Fibroblast of villous mesenchyme (primary cell): Measurements from ENCODE around the gene CIC. TPM values are rescaled to one million over a fixed set of nuclear protein-coding genes. Genes with fewer than 3 reads are reported as not detected.

Experiments used
- DNase-seq: peaks from one replicate; pipeline ENCODE4 v3.0.0-alpha.2; 2010; ENCODE audit warnings: low read depth
- H3K4me3 ChIP-seq: 2 replicates; pipeline ENCODE4 v1.5.1; 2011; ENCODE audit warnings: low read depth, mild to moderate bottlenecking, low read length
- total RNA-seq: library from RNA; depleted of rRNA; stranded (reverse); fragments of >200 nt; gene quantifications from 2 replicates; pipeline ENCODE4 v1.2.3, GENCODE V29; 2012
- TF ChIP-seq, protein P1 (sequence below): IDR thresholded peaks from 2 replicates; pipeline ENCODE4 v1.5.1; 2012; ENCODE audit warnings: low read depth, mild to moderate bottlenecking, low read length; ENCODE audit not compliant: insufficient read depth

The CIC gene
- total RNA-seq, 1 donor: 23.7 TPM

DNA sequence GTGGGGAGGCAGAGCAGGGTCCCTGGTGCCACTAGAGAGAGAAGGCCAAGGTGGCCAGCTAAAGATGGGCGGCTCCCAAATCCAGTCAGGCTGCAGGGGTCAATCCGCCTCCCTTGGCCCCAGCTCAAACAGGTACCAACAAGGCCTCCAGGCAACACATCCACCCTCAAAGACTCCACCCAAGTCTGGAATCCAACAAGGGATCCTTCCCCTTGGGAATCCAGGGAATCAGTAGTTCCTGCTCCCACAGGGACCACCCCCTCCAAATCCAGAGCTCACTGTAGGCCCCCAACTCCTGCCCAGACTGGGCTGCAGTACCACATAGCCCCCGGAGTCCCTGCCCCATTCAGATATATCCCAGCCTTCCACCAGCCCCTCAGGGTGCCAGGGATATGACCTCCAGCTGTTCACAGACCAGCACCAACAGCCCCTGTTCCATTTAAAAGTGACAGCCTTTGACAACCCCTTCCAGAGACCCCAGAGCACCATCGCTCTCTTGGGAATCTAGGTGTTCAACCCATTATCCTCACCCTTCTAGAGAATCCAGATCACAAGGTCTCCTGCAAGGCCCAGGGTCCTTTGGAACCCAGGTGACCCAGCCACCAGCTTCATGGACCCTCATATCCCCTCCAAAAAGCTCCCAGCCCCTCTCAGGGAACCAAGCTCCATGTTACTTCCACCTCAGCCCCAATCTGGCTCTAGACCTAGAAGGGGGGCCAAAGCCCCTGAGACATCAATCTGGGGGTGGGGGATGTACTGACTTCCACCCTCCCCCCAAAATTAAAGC, 17.3 kb upstream of the CIC start:
- DNase-seq: no peak
- peak overlapping the region; percentile 90 for H3K4me3 ChIP-seq
- TF ChIP-seq, protein P1, sequence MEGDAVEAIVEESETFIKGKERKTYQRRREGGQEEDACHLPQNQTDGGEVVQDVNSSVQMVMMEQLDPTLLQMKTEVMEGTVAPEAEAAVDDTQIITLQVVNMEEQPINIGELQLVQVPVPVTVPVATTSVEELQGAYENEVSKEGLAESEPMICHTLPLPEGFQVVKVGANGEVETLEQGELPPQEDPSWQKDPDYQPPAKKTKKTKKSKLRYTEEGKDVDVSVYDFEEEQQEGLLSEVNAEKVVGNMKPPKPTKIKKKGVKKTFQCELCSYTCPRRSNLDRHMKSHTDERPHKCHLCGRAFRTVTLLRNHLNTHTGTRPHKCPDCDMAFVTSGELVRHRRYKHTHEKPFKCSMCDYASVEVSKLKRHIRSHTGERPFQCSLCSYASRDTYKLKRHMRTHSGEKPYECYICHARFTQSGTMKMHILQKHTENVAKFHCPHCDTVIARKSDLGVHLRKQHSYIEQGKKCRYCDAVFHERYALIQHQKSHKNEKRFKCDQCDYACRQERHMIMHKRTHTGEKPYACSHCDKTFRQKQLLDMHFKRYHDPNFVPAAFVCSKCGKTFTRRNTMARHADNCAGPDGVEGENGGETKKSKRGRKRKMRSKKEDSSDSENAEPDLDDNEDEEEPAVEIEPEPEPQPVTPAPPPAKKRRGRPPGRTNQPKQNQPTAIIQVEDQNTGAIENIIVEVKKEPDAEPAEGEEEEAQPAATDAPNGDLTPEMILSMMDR: no peak

DNA sequence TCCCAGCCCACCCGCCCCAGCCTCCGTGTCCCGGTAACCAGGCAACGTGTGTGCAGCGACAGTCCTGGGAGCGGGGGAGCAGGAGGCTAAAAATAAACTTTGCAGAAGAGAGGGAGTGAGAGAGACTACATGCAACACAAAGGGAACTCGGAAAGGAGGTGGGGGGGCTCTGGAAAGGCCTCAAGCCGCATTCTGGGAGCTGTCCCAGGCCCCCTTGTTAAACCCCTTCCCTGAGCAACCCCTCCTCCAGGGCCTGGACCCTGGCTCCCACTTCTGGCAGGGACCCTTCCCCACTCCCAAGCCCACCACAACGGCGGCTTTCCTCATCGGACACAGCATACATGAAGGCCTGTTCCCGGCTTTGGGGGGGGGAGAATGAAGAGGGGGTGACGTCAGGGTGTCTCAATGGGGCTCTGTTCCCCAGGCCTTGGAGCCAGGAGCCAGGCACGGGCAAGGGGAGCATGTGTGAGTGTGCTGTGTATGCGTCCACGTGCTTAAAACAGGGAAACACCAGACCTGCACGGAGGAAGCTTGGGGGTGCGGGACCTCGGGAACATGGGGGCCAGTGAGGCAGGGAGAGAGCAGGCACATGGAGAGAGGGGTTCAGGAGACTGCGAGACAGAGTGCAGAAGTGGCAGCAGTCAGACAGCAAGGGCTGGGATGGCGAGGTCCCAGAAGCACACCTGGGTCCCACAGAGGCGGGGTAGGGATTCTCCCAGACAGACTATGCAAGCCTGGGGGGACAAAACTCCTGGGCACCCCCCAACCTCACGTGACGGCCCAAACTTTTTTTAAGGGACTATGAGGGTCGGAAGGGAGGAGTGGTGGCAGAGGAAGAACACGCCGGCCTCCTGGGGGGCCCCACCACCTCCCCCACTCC, 16.4 kb upstream of the CIC start:
- TF ChIP-seq, protein P1: no peak
- peak overlapping the region; percentile 90 for H3K4me3 ChIP-seq
- peak; percentile 56 for DNase-seq

DNA sequence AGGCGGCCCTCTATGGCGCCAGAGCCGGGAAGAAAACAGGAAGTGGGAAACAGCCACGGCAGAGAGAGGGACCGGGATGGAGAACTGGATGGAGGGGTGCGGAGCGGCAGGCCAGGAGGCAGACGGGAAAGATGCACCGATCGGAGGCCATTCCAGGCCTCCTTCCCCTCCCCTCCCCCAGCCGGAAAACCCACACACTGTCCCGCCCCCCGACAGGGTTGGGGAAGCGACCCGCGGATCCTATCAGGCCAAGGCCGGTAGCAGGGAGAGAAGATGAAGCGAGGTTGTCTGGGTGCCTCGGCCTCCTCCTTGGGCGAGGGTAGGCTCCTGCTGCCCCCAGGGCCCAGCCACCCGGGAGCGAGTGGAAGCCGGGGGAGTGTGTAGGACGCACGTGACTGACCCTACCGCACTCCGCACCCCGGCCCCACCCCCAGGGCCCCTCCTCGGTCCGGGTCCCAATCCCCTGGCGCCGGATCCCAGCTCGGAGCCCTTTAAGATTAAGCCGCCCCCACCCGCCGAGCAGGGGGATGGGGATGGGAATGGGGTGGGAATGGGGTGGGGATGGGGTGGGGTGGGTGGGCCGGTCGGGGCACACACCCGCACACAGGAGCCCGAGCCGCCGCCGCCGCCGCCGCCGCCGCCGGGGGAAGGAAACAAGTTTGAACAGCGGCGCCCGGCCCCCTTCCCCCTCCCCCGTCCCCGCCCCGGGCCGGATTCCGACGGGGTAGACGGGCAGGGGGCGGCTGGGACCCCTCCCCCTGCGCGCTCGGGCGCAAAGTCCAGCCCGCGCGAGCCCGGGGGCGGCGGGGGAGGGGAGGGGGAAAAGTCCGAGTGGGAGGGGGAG, 15.6 kb upstream of the CIC start:
- TF ChIP-seq, protein P1: no peak
- peak overlapping the region; percentile 90 for H3K4me3 ChIP-seq
- peak; percentile 46 for DNase-seq

DNA sequence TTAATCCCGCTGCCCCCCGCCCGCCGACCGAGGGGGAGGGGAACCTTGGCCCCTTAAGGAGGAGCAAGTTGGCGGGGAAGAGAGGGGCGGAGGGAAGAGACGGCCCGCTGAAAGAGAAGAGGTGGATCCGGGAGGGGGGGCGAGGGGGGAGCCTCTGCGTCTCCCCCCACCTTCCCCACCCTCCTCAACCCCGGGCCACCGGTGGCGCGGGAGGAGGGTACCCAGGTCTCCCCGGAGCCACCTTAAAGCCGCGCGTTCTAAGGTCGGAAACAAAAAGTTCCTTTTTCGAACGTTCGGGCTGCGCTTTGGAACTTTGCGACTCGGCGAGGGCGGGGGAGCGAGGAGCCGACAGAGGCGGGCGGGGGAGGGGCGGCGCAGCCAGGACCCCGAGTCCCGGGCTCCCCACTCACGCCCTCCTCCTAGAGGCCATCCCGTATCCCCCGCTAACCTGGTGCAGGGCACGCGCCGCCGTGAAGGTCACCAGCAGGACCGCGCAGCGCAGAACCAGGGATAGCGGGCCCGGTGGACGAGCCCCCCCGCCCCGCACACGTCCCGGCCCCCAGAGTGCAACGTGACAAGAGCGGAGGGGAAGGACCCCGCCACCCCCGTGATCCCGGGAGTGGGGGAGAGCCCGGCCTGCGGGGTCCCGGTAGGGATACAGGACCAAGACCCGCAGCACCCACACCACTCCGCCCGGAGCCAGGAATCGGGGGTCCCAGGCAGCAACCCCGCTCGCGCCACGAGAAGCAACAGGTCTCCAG, 14.8 kb upstream of the CIC start:
- peak; percentile 63 for DNase-seq
- TF ChIP-seq, protein P1: no peak

DNA sequence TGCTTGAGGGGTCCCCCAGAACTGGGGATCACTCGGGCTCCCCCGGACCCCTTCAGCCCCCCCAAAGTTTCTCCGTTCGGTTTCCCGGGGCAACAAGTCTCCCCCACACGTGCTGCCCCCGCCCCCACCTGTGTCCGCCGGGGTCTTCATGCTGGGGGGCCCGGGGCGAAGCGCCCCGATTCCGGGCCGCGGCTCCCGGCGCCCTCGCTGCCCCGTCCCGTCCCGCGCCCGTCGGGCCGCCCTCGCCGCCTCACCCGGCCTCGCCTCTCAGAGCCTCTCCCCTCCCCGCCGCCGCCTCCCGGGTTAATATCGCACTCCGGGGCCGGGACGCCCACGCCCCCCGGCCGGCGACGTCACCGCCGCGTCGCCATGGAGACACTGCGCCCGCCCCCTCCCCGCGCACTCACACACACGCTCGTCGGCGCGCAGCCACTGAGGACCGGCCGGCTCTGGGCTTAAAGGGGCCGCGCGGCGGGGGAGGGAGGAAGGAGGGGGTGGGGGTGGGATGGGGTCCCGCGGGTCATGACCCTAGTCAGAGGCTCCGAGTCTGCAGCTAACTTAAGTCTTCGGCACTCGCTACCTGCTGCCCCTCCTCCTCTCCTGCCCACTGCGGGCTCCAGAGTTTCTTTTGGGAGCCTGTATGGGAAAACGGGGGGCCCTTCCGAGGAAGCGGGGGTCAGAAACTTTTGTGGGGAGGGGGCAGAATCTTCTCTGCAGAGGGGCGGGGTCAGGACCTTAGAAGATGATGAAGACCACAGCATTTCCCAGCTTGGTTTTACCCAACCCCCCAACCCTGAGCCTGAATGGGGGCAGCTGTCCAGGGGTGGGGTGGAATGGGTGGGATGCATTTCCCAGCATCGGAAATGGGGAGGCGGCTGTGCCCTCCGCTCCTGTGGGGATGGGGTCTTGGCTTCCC, 13.9 kb upstream of the CIC start, which contains the start of gene ERF:
Gene ERF (minus strand): TSS at position 279 of the 916 bp plus-strand sequence. CDS start 129 bp downstream, at position 150.
- peak within 1 kb of the TSS; percentile 90 for H3K4me3 ChIP-seq
- DNase-seq: peak; percentile 91
- TF ChIP-seq, protein P1: no peak

More for the DNA sequence above, 14.8 kb upstream of the CIC start:
- H3K4me3 ChIP-seq: peak overlapping the region; percentile 90
